DMS 273 (cell line): ENCODE measurements around the gene MKLN1.
"Not testable (repeated sequence)": the region's sequence is repeated elsewhere in the genome, so short reads cannot be mapped to it uniquely, and the experiment has no call there.

Experiments
- DNase-seq: peaks from one replicate; lab custom pipeline; 2025; ENCODE audit not compliant: unreplicated experiment; lab: John Stamatoyannopoulos, UW

Gene MKLN1

GRCh38 chr7:131455546-131455945 lies 127.9 kb downstream of the MKLN1 start:
- no peak for DNase-seq

- DNase-seq: peak; percentile 18
Observed at GRCh38 chr7:131456338-131456737, 128.7 kb downstream of the MKLN1 start.

- no peak for DNase-seq
Observed at GRCh38 chr7:131459256-131459655, 131.6 kb downstream of the MKLN1 start.

GRCh38 chr7:131462059-131462458 lies 134.4 kb downstream of the MKLN1 start:
- no peak for DNase-seq

GRCh38 chr7:131462715-131463114 lies 135.0 kb downstream of the MKLN1 start:
- not testable (repeated sequence) for DNase-seq

GRCh38 chr7:131466735-131467365 lies 139.2 kb downstream of the MKLN1 start:
- DNase-seq: no peak

- no peak for DNase-seq
Observed at GRCh38 chr7:131467788-131468187, 140.1 kb downstream of the MKLN1 start.

- no peak for DNase-seq
Observed at GRCh38 chr7:131471250-131472004, 143.8 kb downstream of the MKLN1 start.

GRCh38 chr7:131476740-131477139 lies 149.1 kb downstream of the MKLN1 start:
- no peak for DNase-seq

- no peak for DNase-seq
Observed at GRCh38 chr7:131480384-131481315, 153.0 kb downstream of the MKLN1 start.

GRCh38 chr7:131482800-131483199 lies 155.1 kb downstream of the MKLN1 start:
- no peak for DNase-seq

GRCh38 chr7:131483586-131483985 lies 155.9 kb downstream of the MKLN1 start:
- DNase-seq: no peak

GRCh38 chr7:131486346-131486745 lies 158.7 kb downstream of the MKLN1 start:
- DNase-seq: no peak

- no peak for DNase-seq
Observed at GRCh38 chr7:131487217-131487616, 159.5 kb downstream of the MKLN1 start.

GRCh38 chr7:131488361-131488760 lies 160.7 kb downstream of the MKLN1 start:
- peak; percentile 32 for DNase-seq

- no peak for DNase-seq
Observed at GRCh38 chr7:131489196-131489595, 161.5 kb downstream of the MKLN1 start.

- no peak for DNase-seq
Observed at GRCh38 chr7:131489881-131490280, 162.2 kb downstream of the MKLN1 start.

GRCh38 chr7:131493081-131493480 lies 165.4 kb downstream of the MKLN1 start:
- DNase-seq: no peak

- DNase-seq: peak; percentile 16
Observed at GRCh38 chr7:131493581-131493980, 165.9 kb downstream of the MKLN1 start.

GRCh38 chr7:131494182-131494581 lies 166.5 kb downstream of the MKLN1 start:
- DNase-seq: no peak

- DNase-seq: no peak
Observed at GRCh38 chr7:131495669-131496498, 168.2 kb downstream of the MKLN1 start.
